H9 (cell line): ENCODE data around the gene ZNF688. TPM values are rescaled to one million over a fixed set of nuclear protein-coding genes. Genes with fewer than 3 reads are reported as not detected.

Experiments used
- DNase-seq: peaks from one replicate; pipeline ENCODE4 v3.0.0-alpha.2; 2017
- H2AFZ ChIP-seq: one replicate; pipeline ENCODE4 v1.6.1; 2013; ENCODE audit warnings: mild to moderate bottlenecking, low read length, control low read depth, moderate library complexity
- H2AK5ac ChIP-seq: 2 replicates; pipeline ENCODE4 v1.6.1; 2013; ENCODE audit warnings: low read length, control low read depth, mixed read lengths; ENCODE audit not compliant: insufficient read length
- H2BK120ac ChIP-seq: one replicate; pipeline ENCODE4 v1.6.1; 2013; ENCODE audit warnings: low read depth, mild to moderate bottlenecking, low read length, control low read depth, inconsistent platforms; ENCODE audit not compliant: poor library complexity, severe bottlenecking
- H2BK12ac ChIP-seq: 2 replicates; pipeline ENCODE4 v1.6.1; 2013; ENCODE audit warnings: low read length, control low read depth, mixed read lengths, low read depth; ENCODE audit not compliant: insufficient read length
- H2BK15ac ChIP-seq: 2 replicates; pipeline ENCODE4 v1.6.1; 2013; ENCODE audit warnings: low read depth, low read length, control low read depth
- H2BK20ac ChIP-seq: one replicate; pipeline ENCODE4 v1.6.1; 2013; ENCODE audit warnings: low read depth, mild to moderate bottlenecking, low read length, control low read depth, inconsistent platforms; ENCODE audit not compliant: poor library complexity, severe bottlenecking
- H2BK5ac ChIP-seq: 2 replicates; pipeline ENCODE4 v1.6.1; 2013; ENCODE audit warnings: low read length, control low read depth, mixed read lengths; ENCODE audit not compliant: insufficient read length
- H3K14ac ChIP-seq: 2 replicates; pipeline ENCODE4 v1.6.1; 2013; ENCODE audit warnings: low read length, control low read depth; ENCODE audit not compliant: insufficient read depth
- H3K18ac ChIP-seq: 2 replicates; pipeline ENCODE4 v1.6.1; 2013; ENCODE audit warnings: low read depth, mild to moderate bottlenecking, mixed read lengths, low read length, control low read depth; ENCODE audit not compliant: insufficient read length
- H3K23ac ChIP-seq: 2 replicates; pipeline ENCODE4 v1.6.1; 2013; ENCODE audit warnings: low read length, control low read depth, mixed read lengths, low read depth; ENCODE audit not compliant: insufficient read length
- H3K23me2 ChIP-seq: 2 replicates; pipeline ENCODE4 v1.6.1; 2013; ENCODE audit warnings: low read depth, mild to moderate bottlenecking, mixed read lengths, low read length, control low read depth; ENCODE audit not compliant: insufficient read length, poor library complexity, severe bottlenecking
- H3K27ac ChIP-seq: 2 replicates; pipeline ENCODE4 v1.5.1; 2013; ENCODE audit warnings: low read length, control low read depth, mixed read lengths, low read depth; ENCODE audit not compliant: insufficient read length
- H3K27me3 ChIP-seq: 2 replicates; pipeline ENCODE4 v1.6.1; 2013; ENCODE audit warnings: low read length, control low read depth, inconsistent platforms; ENCODE audit not compliant: insufficient read depth
- H3K4ac ChIP-seq: 2 replicates; pipeline ENCODE4 v1.6.1; 2013; ENCODE audit warnings: low read depth, mild to moderate bottlenecking, control low read depth, inconsistent platforms, low read length, moderate library complexity
- H3K4me1 ChIP-seq: 2 replicates; pipeline ENCODE4 v1.6.1; 2013; ENCODE audit warnings: low read length, control low read depth, inconsistent platforms; ENCODE audit not compliant: insufficient read depth
- H3K4me2 ChIP-seq: 2 replicates; pipeline ENCODE4 v1.6.1; 2013; ENCODE audit warnings: low read length, control low read depth, mixed read lengths; ENCODE audit not compliant: insufficient read length, insufficient read depth
- H3K56ac ChIP-seq: 2 replicates; pipeline ENCODE4 v1.6.1; 2013; ENCODE audit warnings: low read depth, mild to moderate bottlenecking, mixed read lengths, low read length, control low read depth; ENCODE audit not compliant: insufficient read length
- H3K79me1 ChIP-seq: 2 replicates; pipeline ENCODE4 v1.6.1; 2013; ENCODE audit warnings: low read depth, mild to moderate bottlenecking, moderate library complexity, low read length, control low read depth, inconsistent platforms; ENCODE audit not compliant: insufficient read depth, poor library complexity, severe bottlenecking
- H3K79me2 ChIP-seq: 2 replicates; pipeline ENCODE4 v1.6.1; 2013; ENCODE audit warnings: low read length, control low read depth, inconsistent platforms; ENCODE audit not compliant: insufficient read depth
- H3K9ac ChIP-seq: 2 replicates; pipeline ENCODE4 v1.6.1; 2013; ENCODE audit warnings: low read length, control low read depth, mixed read lengths; ENCODE audit not compliant: insufficient read length; ENCODE audit errors: extremely low read depth
- H3K9me3 ChIP-seq: one replicate; pipeline ENCODE4 v1.6.1; 2013; ENCODE audit warnings: low read depth, low read length, inconsistent platforms; ENCODE audit not compliant: control insufficient read depth
- H3T11ph ChIP-seq: one replicate; pipeline ENCODE4 v1.6.1; 2013; ENCODE audit warnings: mild to moderate bottlenecking, low read length, control low read depth, inconsistent platforms
- H4K20me1 ChIP-seq: one replicate; pipeline ENCODE4 v1.6.1; 2013; ENCODE audit not compliant: control insufficient read depth, insufficient read length, insufficient read depth
- H4K5ac ChIP-seq: 2 replicates; pipeline ENCODE4 v1.6.1; 2013; ENCODE audit warnings: low read depth, mild to moderate bottlenecking, mixed read lengths, low read length, control low read depth; ENCODE audit not compliant: insufficient read length
- H4K8ac ChIP-seq: replicated peaks from 2 replicates; pipeline ENCODE4 v1.6.1; 2013; ENCODE audit warnings: low read length, control low read depth, mixed read lengths, low read depth; ENCODE audit not compliant: insufficient read length
- H4K91ac ChIP-seq: 2 replicates; pipeline ENCODE4 v1.6.1; 2013; ENCODE audit warnings: low read depth, mild to moderate bottlenecking, moderate library complexity, mixed read lengths, low read length, control low read depth; ENCODE audit not compliant: insufficient read length
- H3K27ac Mint-ChIP-seq, 3 experiments: 2 replicates in 2 of 3; 3 replicates in 1 of 3; pipeline ENCODE4 v1.8.0; 2020 to 2021; ENCODE audit warnings: mixed read lengths in 3 of 3, mild to moderate bottlenecking in 1 of 3, moderate library complexity in 1 of 3
- H3K27me3 Mint-ChIP-seq: 2 replicates; pipeline ENCODE4 v1.8.0; 2021; ENCODE audit warnings: low read depth, mild to moderate bottlenecking, moderate library complexity, mixed read lengths
- H3K36me3 Mint-ChIP-seq, 3 experiments: 2 replicates in 2 of 3; 3 replicates in 1 of 3; pipeline ENCODE4 v1.8.0; 2020 to 2021; ENCODE audit warnings: low read depth in 3 of 3, mixed read lengths in 3 of 3; ENCODE audit not compliant: insufficient read depth in 1 of 3
- H3K4me1 Mint-ChIP-seq, 2 experiments: 2 replicates each; pipeline ENCODE4 v1.8.0; 2020; ENCODE audit warnings: mixed read lengths in 2 of 2
- H3K4me3 Mint-ChIP-seq, 2 experiments: 2 replicates in 1 of 2; 3 replicates in 1 of 2; pipeline ENCODE4 v1.8.0; 2020 to 2021; ENCODE audit warnings: mild to moderate bottlenecking in 2 of 2, mixed read lengths in 2 of 2, moderate library complexity in 1 of 2
- H3K9me3 Mint-ChIP-seq, 2 experiments: 2 replicates in 1 of 2; 3 replicates in 1 of 2; pipeline ENCODE4 v1.8.0; 2020; ENCODE audit warnings: mild to moderate bottlenecking in 2 of 2, mixed read lengths in 2 of 2, moderate library complexity in 1 of 2
- WGBS: extraction: QIAGEN DNeasy Blood & Tissue Kit; methylation state at CpG from one replicate; pipeline ENCODE4 v1.1.7; 2013; ENCODE audit warnings: missing lambda C conversion rate, low lambda C conversion rate, mixed read lengths; ENCODE audit not compliant: insufficient read length; ENCODE audit errors: extremely low coverage; 5-methylcytosine and 5-hydroxymethylcytosine counted together
- total RNA-seq: library from RNA; stranded (reverse); gene quantifications from 2 replicates; pipeline ENCODE4 v1.2.1, GENCODE V29; 2021
- TF ChIP-seq, protein P1 (sequence below): fragments of 200-600 bp; sonication (generic); conservative IDR thresholded peaks from 3 replicates; pipeline ENCODE4 v1.8.0; 2021; ENCODE audit warnings: antibody characterized with exemption, mild to moderate bottlenecking

The ZNF688 gene
- total RNA-seq, 1 experiment from 2014 or later: 4.5 TPM

DNA sequence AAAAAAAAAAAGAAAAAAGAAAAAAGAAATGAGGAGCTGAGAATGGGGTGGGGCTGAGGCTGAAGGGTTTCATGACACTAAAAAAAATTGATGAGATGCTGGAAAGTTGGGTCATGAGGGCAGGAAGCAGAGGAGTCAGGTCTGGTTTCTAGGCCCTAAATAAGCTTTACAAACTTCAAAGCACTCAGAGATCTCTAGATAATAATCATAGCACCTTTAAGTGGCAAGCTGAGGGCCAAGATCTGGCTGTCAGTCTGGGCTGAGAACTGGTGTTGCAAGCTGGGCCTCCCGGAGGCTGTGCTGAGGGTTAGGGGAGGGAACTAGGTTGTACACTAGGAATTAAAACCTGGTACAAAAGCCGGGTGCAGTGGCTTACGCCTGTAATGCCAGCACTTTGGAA lies 19.7 kb downstream of the ZNF688 start:
- H3K23ac ChIP-seq: no peak overlapping the region
- H3K36me3 Mint-ChIP-seq: peaks cover 5 to 37% (median 33%) of the 10 kb centered on the region in 3 experiments
- peaks cover 4% of the 10 kb centered on the region; the same call in 1 of the 2 replicates for H3K27me3 Mint-ChIP-seq
- no peaks in the 10 kb centered on the region for H3K23me2 ChIP-seq
- no peaks in the 10 kb centered on the region for H3K79me1 ChIP-seq
- no peak overlapping the region for H2BK20ac ChIP-seq
- no peak overlapping the region for H4K5ac ChIP-seq
- H3K18ac ChIP-seq: no peak overlapping the region
- H3K9ac ChIP-seq: no peak overlapping the region
- H3K4me3 Mint-ChIP-seq: no peak overlapping the region
- H2BK120ac ChIP-seq: no peak overlapping the region
- TF ChIP-seq, protein P1, sequence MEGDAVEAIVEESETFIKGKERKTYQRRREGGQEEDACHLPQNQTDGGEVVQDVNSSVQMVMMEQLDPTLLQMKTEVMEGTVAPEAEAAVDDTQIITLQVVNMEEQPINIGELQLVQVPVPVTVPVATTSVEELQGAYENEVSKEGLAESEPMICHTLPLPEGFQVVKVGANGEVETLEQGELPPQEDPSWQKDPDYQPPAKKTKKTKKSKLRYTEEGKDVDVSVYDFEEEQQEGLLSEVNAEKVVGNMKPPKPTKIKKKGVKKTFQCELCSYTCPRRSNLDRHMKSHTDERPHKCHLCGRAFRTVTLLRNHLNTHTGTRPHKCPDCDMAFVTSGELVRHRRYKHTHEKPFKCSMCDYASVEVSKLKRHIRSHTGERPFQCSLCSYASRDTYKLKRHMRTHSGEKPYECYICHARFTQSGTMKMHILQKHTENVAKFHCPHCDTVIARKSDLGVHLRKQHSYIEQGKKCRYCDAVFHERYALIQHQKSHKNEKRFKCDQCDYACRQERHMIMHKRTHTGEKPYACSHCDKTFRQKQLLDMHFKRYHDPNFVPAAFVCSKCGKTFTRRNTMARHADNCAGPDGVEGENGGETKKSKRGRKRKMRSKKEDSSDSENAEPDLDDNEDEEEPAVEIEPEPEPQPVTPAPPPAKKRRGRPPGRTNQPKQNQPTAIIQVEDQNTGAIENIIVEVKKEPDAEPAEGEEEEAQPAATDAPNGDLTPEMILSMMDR: no peak
- H2BK12ac ChIP-seq: no peak overlapping the region
- no peak overlapping the region for H2AFZ ChIP-seq
- H4K8ac ChIP-seq: no peak overlapping the region
- no peak overlapping the region for H3K27ac Mint-ChIP-seq
- no peak overlapping the region for H3K56ac ChIP-seq
- no peak overlapping the region for H3K4ac ChIP-seq
- no peak overlapping the region for H2AK5ac ChIP-seq
- no peak overlapping the region for H2BK15ac ChIP-seq
- H3K27ac ChIP-seq: no peak overlapping the region
- peaks cover 0 to 6% of the 10 kb centered on the region in 2 experiments; a peak in 1 of 5 replicates for H3K9me3 Mint-ChIP-seq
- WGBS: no CpG with 5 or more reads among the region's 3 CpGs
- no peak overlapping the region for H3K14ac ChIP-seq
- no peak overlapping the region for H4K91ac ChIP-seq
- H3K27me3 ChIP-seq: no peaks in the 10 kb centered on the region
- H3K4me2 ChIP-seq: no peak overlapping the region
- no peak overlapping the region for H2BK5ac ChIP-seq
- H4K20me1 ChIP-seq: no peaks in the 10 kb centered on the region
- H3K9me3 ChIP-seq: no peaks in the 10 kb centered on the region
- H3T11ph ChIP-seq: no peak overlapping the region
- no peaks in the 10 kb centered on the region for H3K79me2 ChIP-seq
- peaks cover 3% of the 10 kb centered on the region; the same call in 1 of the 2 replicates for H3K4me1 ChIP-seq
- DNase-seq: no peak
- peaks cover 22 to 31% of the 10 kb centered on the region in 2 experiments for H3K4me1 Mint-ChIP-seq
